GM10266 (cell line): ENCODE results near the gene MST1R.
"Not testable (repeated sequence)": the region's sequence is repeated elsewhere in the genome, so short reads cannot be mapped to it uniquely, and the experiment has no call there.

Experiments used
- DNase-seq: peaks from one replicate; pipeline ENCODE4 v3.0.0; 2012; ENCODE audit errors: extremely low spot score
- CTCF ChIP-seq: IDR thresholded peaks from 2 replicates; pipeline ENCODE4 v1.5.1; 2012; ENCODE audit warnings: mild to moderate bottlenecking, low read depth; ENCODE audit not compliant: control insufficient read depth, insufficient read depth; ENCODE audit errors: missing control alignments

Gene MST1R

GRCh38 chr3:49910409-49911123 lies 6.9 kb upstream of the MST1R start:
- DNase-seq, result no peak
- no peak for TF ChIP-seq CTCF

GRCh38 chr3:49908373-49909199 lies 4.9 kb upstream of the MST1R start:
- no peak for TF ChIP-seq CTCF
- DNase-seq, result no peak

- peak; percentile 85 for DNase-seq
- TF ChIP-seq CTCF, result peak; percentile 75
Measured at GRCh38 chr3:49906073-49906743, 2.5 kb upstream of the MST1R start.

GRCh38 chr3:49904448-49904847 lies 775 bp upstream of the MST1R start:
- DNase-seq, result not testable (repeated sequence)

- no peak for TF ChIP-seq CTCF
- DNase-seq, result no peak
Measured at GRCh38 chr3:49902511-49903345, 945 bp downstream of the MST1R start.

GRCh38 chr3:49901366-49902339 lies 2.0 kb downstream of the MST1R start:
- peak; percentile 70 for DNase-seq
- no peak for TF ChIP-seq CTCF
